ENCODE results near the gene NR4A1.
A peak's percentile ranks its signal among the peaks of the same experiment; 100 is the strongest.

NR4A1 gene

DNA sequence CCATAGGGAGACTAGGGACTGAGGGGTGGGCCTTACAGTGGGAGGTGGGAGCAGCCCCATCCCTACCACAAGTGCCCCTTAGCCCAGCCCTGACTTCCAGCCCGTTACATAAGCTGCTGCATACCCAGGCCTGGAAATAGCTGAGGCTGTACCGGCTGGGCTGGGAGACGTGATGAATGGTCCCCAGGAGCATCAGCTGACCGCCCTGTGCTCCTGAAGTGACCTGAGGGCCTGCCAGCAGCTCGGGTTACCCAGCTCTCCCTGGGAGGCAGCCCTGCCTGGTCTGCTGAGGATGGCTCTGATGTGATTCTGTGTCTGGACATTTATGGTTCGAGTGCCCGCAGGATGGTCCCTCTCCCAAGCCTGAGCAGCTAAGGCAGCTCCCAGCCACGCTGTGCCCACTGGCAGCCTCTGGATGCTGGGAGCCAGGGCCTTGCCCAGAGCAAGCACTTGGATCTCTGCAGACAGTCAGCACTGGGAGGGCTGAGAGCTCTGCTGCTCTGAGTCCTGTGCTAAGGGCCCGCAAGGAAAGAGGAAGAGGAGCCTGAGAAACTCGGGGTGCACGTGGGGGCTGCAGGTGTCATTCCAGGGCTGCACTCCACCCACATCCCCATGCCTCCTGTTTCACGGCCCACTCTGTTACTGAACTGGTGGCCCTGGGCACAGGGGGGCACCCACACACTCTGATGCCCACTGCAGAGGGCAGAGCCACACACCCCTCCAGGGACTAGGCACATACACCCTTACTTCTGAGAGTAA is 24.0 kb upstream of the NR4A1 start:
- TF ChIP-seq, protein P1, sequence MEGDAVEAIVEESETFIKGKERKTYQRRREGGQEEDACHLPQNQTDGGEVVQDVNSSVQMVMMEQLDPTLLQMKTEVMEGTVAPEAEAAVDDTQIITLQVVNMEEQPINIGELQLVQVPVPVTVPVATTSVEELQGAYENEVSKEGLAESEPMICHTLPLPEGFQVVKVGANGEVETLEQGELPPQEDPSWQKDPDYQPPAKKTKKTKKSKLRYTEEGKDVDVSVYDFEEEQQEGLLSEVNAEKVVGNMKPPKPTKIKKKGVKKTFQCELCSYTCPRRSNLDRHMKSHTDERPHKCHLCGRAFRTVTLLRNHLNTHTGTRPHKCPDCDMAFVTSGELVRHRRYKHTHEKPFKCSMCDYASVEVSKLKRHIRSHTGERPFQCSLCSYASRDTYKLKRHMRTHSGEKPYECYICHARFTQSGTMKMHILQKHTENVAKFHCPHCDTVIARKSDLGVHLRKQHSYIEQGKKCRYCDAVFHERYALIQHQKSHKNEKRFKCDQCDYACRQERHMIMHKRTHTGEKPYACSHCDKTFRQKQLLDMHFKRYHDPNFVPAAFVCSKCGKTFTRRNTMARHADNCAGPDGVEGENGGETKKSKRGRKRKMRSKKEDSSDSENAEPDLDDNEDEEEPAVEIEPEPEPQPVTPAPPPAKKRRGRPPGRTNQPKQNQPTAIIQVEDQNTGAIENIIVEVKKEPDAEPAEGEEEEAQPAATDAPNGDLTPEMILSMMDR (IDR thresholded peaks at IDR 0.05; ENCODE audit: poor library complexity, severe bottlenecking) = no peak
- Histone ChIP-seq H3K27me3 (ENCODE audit: insufficient read depth, poor library complexity, severe bottlenecking) (no peaks in the 10 kb centered on the region), H3K4me1 (ENCODE audit: insufficient read depth, poor library complexity, severe bottlenecking) (peaks cover 3% of the 10 kb centered on the region), H3K4me3 (ENCODE audit: severe bottlenecking) (no peak overlapping the region), H3K36me3 (ENCODE audit: low read depth) (no peaks in the 10 kb centered on the region), H3K27ac (ENCODE audit: poor library complexity, severe bottlenecking) (no peak overlapping the region), H3K9me3 (ENCODE audit: severe bottlenecking) (no peaks in the 10 kb centered on the region)
- DNase-seq (ENCODE audit: low spot score) = no peak
- no peak for ATAC-seq (ENCODE audit: low read depth)

DNA sequence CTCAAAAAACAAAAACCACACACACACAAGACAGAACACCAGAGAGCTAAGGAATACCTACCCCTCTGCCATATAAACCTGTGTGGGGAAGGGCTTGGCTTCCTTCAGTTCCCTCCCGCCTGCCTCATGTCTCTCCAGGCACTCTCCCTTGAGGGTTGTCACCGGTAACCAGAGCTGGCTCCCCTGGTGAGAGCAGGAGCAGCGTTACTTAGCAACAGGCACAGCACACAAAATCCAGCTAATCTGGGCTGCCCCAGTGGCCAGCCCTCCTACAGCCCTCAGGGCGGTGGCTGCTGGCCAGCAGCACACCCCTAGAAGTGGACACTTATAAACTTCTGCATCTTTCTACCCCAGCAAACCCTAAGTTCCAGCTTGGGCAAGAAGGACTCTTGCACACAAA is 21.6 kb upstream of the NR4A1 start:
- Histone ChIP-seq H3K4me1 (ENCODE audit: insufficient read depth, poor library complexity, severe bottlenecking) (peaks cover 6% of the 10 kb centered on the region), H3K27ac (ENCODE audit: poor library complexity, severe bottlenecking) (no peak overlapping the region), H3K9me3 (ENCODE audit: severe bottlenecking) (no peaks in the 10 kb centered on the region), H3K27me3 (ENCODE audit: insufficient read depth, poor library complexity, severe bottlenecking) (no peaks in the 10 kb centered on the region), H3K4me3 (ENCODE audit: severe bottlenecking) (no peak overlapping the region), H3K36me3 (ENCODE audit: low read depth) (no peaks in the 10 kb centered on the region)
- ATAC-seq (ENCODE audit: low read depth) = no peak
- DNase-seq (ENCODE audit: low spot score) = no peak
- TF ChIP-seq, protein P1 (IDR thresholded peaks at IDR 0.05; ENCODE audit: poor library complexity, severe bottlenecking) = no peak

DNA sequence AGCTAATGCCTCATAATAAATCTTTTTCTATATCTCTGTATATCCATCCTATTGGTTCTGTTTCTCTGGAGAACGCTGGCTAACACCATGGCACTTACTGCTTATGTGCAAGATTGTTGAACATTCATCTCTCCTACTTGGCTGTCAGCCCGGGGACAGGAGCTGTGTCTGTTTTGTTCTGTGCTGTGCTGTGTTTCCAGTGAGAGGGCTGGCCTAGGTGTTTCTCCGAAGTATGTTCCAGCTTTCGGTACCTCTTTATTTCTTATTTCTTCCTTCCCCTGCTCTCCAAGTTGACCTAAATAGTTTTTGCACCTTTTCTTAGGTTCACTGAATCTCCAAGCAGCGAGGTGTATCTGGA is 18.8 kb upstream of the NR4A1 start:
- H3K4me3 ChIP-seq (ENCODE audit: severe bottlenecking) = peak overlapping the region; percentile 28
- peaks cover 6% of the 10 kb centered on the region for H3K4me1 ChIP-seq (ENCODE audit: insufficient read depth, poor library complexity, severe bottlenecking)
- TF ChIP-seq, protein P1 (IDR thresholded peaks at IDR 0.05; ENCODE audit: poor library complexity, severe bottlenecking) = no peak
- no peaks in the 10 kb centered on the region for H3K36me3 ChIP-seq (ENCODE audit: low read depth)
- ATAC-seq (ENCODE audit: low read depth) = no peak; the same call in 2 of the 3 replicates
- no peak for DNase-seq (ENCODE audit: low spot score)
- no peaks in the 10 kb centered on the region for H3K27me3 ChIP-seq (ENCODE audit: insufficient read depth, poor library complexity, severe bottlenecking)
- no peaks in the 10 kb centered on the region for H3K9me3 ChIP-seq (ENCODE audit: severe bottlenecking)
- H3K27ac ChIP-seq (ENCODE audit: poor library complexity, severe bottlenecking) = no peak overlapping the region

DNA sequence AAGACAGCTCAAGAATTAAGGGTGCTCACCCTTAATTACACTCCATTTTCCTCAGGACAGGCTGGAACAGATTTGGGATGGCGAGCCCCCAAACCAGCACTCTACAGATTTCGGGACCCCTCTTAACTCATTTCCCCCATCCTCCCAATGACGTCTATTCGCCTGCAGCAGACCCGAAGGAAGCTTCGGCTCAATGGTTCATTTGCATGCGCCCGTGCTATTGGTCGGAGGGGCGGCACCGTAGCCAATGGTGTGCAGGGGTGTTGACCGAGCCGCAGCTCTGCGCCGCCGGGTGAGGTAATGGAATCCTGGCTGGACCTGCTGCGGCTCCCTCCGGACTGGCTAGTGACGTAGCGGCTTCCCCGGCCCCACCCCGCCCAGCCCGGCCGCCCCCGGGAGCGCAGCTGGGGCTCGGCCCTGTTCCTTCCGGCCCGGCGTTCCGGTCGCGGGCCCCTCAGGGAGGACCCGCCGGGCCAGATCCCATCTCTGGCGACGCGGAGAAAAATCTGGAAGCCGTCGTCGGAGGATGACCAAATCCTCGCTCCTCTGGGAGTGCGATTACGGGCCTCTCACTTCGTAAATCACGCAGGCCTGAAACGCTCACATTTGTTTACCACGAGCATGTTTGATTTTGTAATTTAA is 18.3 kb upstream of the NR4A1 start:
- TF ChIP-seq, protein P1 (IDR thresholded peaks at IDR 0.05; ENCODE audit: poor library complexity, severe bottlenecking) = no peak
- no peaks in the 10 kb centered on the region for H3K9me3 ChIP-seq (ENCODE audit: severe bottlenecking)
- peaks cover 6% of the 10 kb centered on the region for H3K4me1 ChIP-seq (ENCODE audit: insufficient read depth, poor library complexity, severe bottlenecking)
- H3K27me3 ChIP-seq (ENCODE audit: insufficient read depth, poor library complexity, severe bottlenecking) = no peaks in the 10 kb centered on the region
- peak; percentile 97 for DNase-seq (ENCODE audit: low spot score)
- H3K36me3 ChIP-seq (ENCODE audit: low read depth) = no peaks in the 10 kb centered on the region
- peak overlapping the region; percentile 28 for H3K4me3 ChIP-seq (ENCODE audit: severe bottlenecking)
- ATAC-seq (ENCODE audit: low read depth) = peak; percentile 98
- H3K27ac ChIP-seq (ENCODE audit: poor library complexity, severe bottlenecking) = no peak overlapping the region

All from RWPE2 (cell line).